HepG2 (cell line): ENCODE results near the gene SMAD2. TPM values are rescaled to one million over a fixed set of nuclear protein-coding genes. Genes with fewer than 3 reads are reported as not detected.

Source experiments
- ATAC-seq: fragments of 200-7000 bp; cut with Tn5 transposase; 3 replicates; pipeline ENCODE4 v1.9.1; 2020; ENCODE audit warnings: mild to moderate bottlenecking, moderate library complexity
- BruUV-seq: library from RNA; stranded (reverse); fragments of 400-500 nt; replicated peaks from 2 replicates; lab custom pipeline; 2021; lab: Mats Ljungman, UMichigan
- CTCF ChIA-PET: fragments of 300-600 bp; formaldehyde crosslinking; extraction: SDS; loops from one replicate; lab custom pipeline; 2021; ENCODE audit warnings: low total read pairs, inconsistent platforms, low intra/inter-chr PET ratio; lab: Yijun Ruan, JAX
- POLR2A ChIA-PET: fragments of 350-600 bp; sonication (Branson Sonifier 250); formaldehyde crosslinking; loops from one replicate; lab custom pipeline; 2020; ENCODE audit warnings: antibody characterized with exemption, inconsistent platforms; lab: Yijun Ruan, JAX
- DNase-seq: peaks from one replicate; pipeline ENCODE4 v3.0.0-alpha.2; 2015; ENCODE audit warnings: low spot score
- FAIRE-seq: peaks from 3 replicates; lab custom pipeline; 2011; peaks lifted over from hg19 to GRCh38; lab: Jason Lieb, UNC
- H2AFZ ChIP-seq: one replicate; pipeline ENCODE4 v1.6.1; 2011; ENCODE audit warnings: low read length, inconsistent platforms
- H3K27ac ChIP-seq: fragments of 300-600 bp; 3 replicates; pipeline ENCODE4 v1.8.0; 2011; ENCODE audit warnings: mixed run types, mild to moderate bottlenecking, mixed read lengths, low read length, inconsistent platforms; ENCODE audit not compliant: insufficient read depth; ENCODE audit errors: extremely low read length
- H3K27me3 ChIP-seq, 2 experiments: fragments of 200-600 bp in 1 of 2; 2 replicates in 1 of 2; 3 replicates in 1 of 2; pipeline versions ENCODE4 v1.6.0 to v1.8.0; 2011; ENCODE audit warnings: low read length in 2 of 2, mild to moderate bottlenecking in 2 of 2, moderate library complexity in 2 of 2, inconsistent platforms in 1 of 2; ENCODE audit not compliant: insufficient read depth in 2 of 2, control insufficient read depth in 1 of 2
- H3K36me3 ChIP-seq, 2 experiments: fragments of 200-600 bp in 1 of 2; replicated peaks in 1 of 2; 2 replicates in 1 of 2; 3 replicates in 1 of 2; pipeline versions ENCODE4 v1.5.1 to v1.8.0; 2011; ENCODE audit warnings: low read length in 2 of 2, inconsistent platforms in 1 of 2; ENCODE audit not compliant: insufficient read depth in 2 of 2, control insufficient read depth in 1 of 2
- H3K4me1 ChIP-seq: 2 replicates; pipeline ENCODE4 v1.5.1; 2012; ENCODE audit warnings: low read length, inconsistent platforms; ENCODE audit not compliant: insufficient read depth
- H3K4me2 ChIP-seq: 2 replicates; pipeline ENCODE4 v1.6.0; 2011; ENCODE audit warnings: low read depth, low read length, inconsistent platforms
- H3K4me3 ChIP-seq, 3 experiments: fragments of 200-600 bp in 1 of 3; sonication (generic), shearing (Covaris generic) in 1 of 3; replicated peaks in 1 of 3; 2 replicates each; pipeline ENCODE4 v1.5.1; 2011 to 2016; ENCODE audit warnings: low read length in 3 of 3, inconsistent platforms in 2 of 3, low read depth in 2 of 3, mild to moderate bottlenecking in 2 of 3, control low read depth in 1 of 3, mixed read lengths in 1 of 3; ENCODE audit not compliant: insufficient read depth in 1 of 3
- H3K79me2 ChIP-seq: one replicate; pipeline ENCODE4 v1.6.1; 2011; ENCODE audit warnings: low read length, inconsistent platforms; ENCODE audit not compliant: insufficient read depth
- H3K9ac ChIP-seq: 2 replicates; pipeline ENCODE4 v1.6.0; 2011; ENCODE audit warnings: mild to moderate bottlenecking, low read depth, low read length, inconsistent platforms; ENCODE audit not compliant: insufficient read depth
- H3K9me3 ChIP-seq: 2 replicates; pipeline ENCODE4 v1.5.1; 2012; ENCODE audit warnings: mild to moderate bottlenecking, low read length
- H4K20me1 ChIP-seq: 2 replicates; pipeline ENCODE4 v1.6.0; 2011; ENCODE audit warnings: inconsistent platforms, mild to moderate bottlenecking, low read length, moderate library complexity; ENCODE audit not compliant: insufficient read depth
- CHD4 ChIP-seq: fragments of 200-600 bp; sonication (generic); IDR thresholded peaks from 2 replicates; pipeline ENCODE4 v1.7.0; 2017; ENCODE audit warnings: mild to moderate bottlenecking, low read length, borderline replicate concordance
- GLI4 ChIP-seq: sonication (generic); formaldehyde crosslinking; IDR thresholded peaks from 2 replicates; pipeline ENCODE4 v1.5.1; 2020; ENCODE audit warnings: missing genetic modification reagents, mild to moderate bottlenecking, moderate library complexity, borderline replicate concordance
- HOXA3 ChIP-seq: sonication (generic); formaldehyde crosslinking; IDR thresholded peaks from 2 replicates; pipeline ENCODE4 v1.5.0; 2020; ENCODE audit warnings: missing genetic modification reagents
- PHF8 ChIP-seq: sonication (generic); formaldehyde crosslinking; IDR thresholded peaks from 2 replicates; pipeline ENCODE4 v1.5.0; 2020; ENCODE audit warnings: missing genetic modification reagents
- POLR2AphosphoS5 ChIP-seq: IDR thresholded peaks from 2 replicates; pipeline ENCODE4 v1.6.1; 2012; ENCODE audit warnings: low read depth, low read length
- SETDB1 ChIP-seq: sonication (generic); formaldehyde crosslinking; IDR thresholded peaks from 2 replicates; pipeline ENCODE4 v1.5.1; 2020; ENCODE audit warnings: missing genetic modification reagents, mild to moderate bottlenecking, borderline replicate concordance
- ZNF160 ChIP-seq: sonication (generic); formaldehyde crosslinking; IDR thresholded peaks from 2 replicates; pipeline ENCODE4 v1.8.0; 2022; ENCODE audit warnings: mild to moderate bottlenecking, inconsistent platforms, missing genetic modification reagents
- ZNF296 ChIP-seq: sonication (generic); formaldehyde crosslinking; conservative IDR thresholded peaks from 2 replicates; pipeline ENCODE4 v1.5.0; 2020; ENCODE audit warnings: mild to moderate bottlenecking, missing genetic modification reagents
- ZNF547 ChIP-seq: sonication (generic); formaldehyde crosslinking; IDR thresholded peaks from 2 replicates; pipeline ENCODE4 v1.5.1; 2020; ENCODE audit warnings: mild to moderate bottlenecking, missing genetic modification reagents
- ZNF746 ChIP-seq: sonication (generic); formaldehyde crosslinking; IDR thresholded peaks from 2 replicates; pipeline ENCODE4 v1.8.0; 2022; ENCODE audit warnings: mild to moderate bottlenecking, missing genetic modification reagents
- ZSCAN25 ChIP-seq: sonication (generic); formaldehyde crosslinking; IDR thresholded peaks from 2 replicates; pipeline ENCODE4 v1.8.0; 2022; ENCODE audit warnings: mild to moderate bottlenecking, missing genetic modification reagents
- WGBS: methylation state at CpG from one replicate; pipeline ENCODE4 v1.1.6; 2017; ENCODE audit warnings: low lambda C conversion rate; 5-methylcytosine and 5-hydroxymethylcytosine counted together
- in situ Hi-C: cut with HindIII; loops from 2 replicates; pipeline ENCODE4 v1.10.0; 2017; ENCODE audit warnings: low pct_unique_long_range_greater_than_20kb; ENCODE audit not compliant: extremely low pct_ligation_motif_present
- intact Hi-C: fragments of 100-400 bp; cut with micrococcal nuclease; formaldehyde crosslinking; loops from one replicate; pipeline ENCODE4 v1.10.0; 2022; ENCODE audit not compliant: unreplicated experiment
- polyA plus RNA-seq, 8 experiments: library from polyadenylated mRNA; depleted of rRNA in 3 of 8; stranded (reverse) in 7 of 8; unstranded in 1 of 8; fragments of >200 nt; fragmentation: Illumina TruSeq in 4 of 8; extraction: Trizol in 4 of 8; gene quantifications; 2 replicates each; pipeline versions ENCODE4 v1.2.1 to v1.2.3, GENCODE V29; 2011 to 2016; ENCODE audit warnings: low read depth in 4 of 8, missing spikeins in 1 of 8, mixed read lengths in 1 of 8; ENCODE audit not compliant: insufficient read depth in 1 of 8
- total RNA-seq, 5 experiments: library from RNA; depleted of rRNA; stranded (reverse); fragments of >200 nt; fragmentation: Illumina TruSeq; extraction: Trizol; gene quantifications; 2 replicates each; pipeline ENCODE4 v1.2.3, GENCODE V29; 2016; ENCODE audit warnings: low read depth in 1 of 5
- TF ChIP-seq, protein P1 (sequence below): sonication (generic); formaldehyde crosslinking; IDR thresholded peaks from 2 replicates; pipeline ENCODE4 v1.5.0; 2020; ENCODE audit warnings: mild to moderate bottlenecking, missing genetic modification reagents
- TF ChIP-seq, protein P2 (sequence below): sonication (generic); formaldehyde crosslinking; IDR thresholded peaks from 2 replicates; pipeline ENCODE4 v1.8.0; 2023; ENCODE audit warnings: mild to moderate bottlenecking, missing genetic modification reagents

SMAD2 gene
- total and polyA plus RNA-seq, 2 of the 13 experiments (the other 11 are each of a cell fraction or from before 2014, with no cell fraction given) = 40.2 to 96.2 TPM

DNA sequence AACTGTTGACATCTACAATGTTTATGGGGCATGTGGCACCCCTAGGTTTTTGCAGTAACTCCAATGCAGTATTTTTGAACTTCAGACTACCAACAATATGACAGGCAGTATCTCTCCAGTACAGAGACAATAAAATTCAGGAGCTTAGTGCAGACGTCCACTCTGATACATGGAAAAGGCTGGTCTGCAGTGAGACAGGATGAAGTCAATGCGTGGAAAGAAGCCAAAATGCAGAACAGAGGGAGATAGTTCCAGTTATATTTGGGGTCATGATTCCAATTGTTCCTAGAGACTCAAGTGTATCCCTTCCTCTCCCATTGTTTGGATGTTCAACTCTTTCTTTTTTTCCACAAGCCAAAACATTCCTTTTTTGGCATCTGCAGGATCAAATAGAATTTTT lies 18.7 kb upstream of the SMAD2 start:
- 0% methylated on average over 2 of the region's 2 CpGs for WGBS
- no peaks in the 10 kb centered on the region for H4K20me1 ChIP-seq
- H3K27ac ChIP-seq = no peak overlapping the region
- no peak overlapping the region for H2AFZ ChIP-seq
- DNase-seq (no peak), ATAC-seq (no peak), FAIRE-seq (no peak)
- in situ Hi-C loops = no loop called here
- ChIA-PET POLR2A (no interaction called here), CTCF (no interaction called here)
- H3K27me3 ChIP-seq = peaks cover 0 to 11% of the 10 kb centered on the region in 2 experiments; a peak in 1 of 5 replicates
- no peak overlapping the region for H3K4me3 ChIP-seq
- no peak overlapping the region for H3K4me2 ChIP-seq
- no peaks in the 10 kb centered on the region for H3K4me1 ChIP-seq
- no peak overlapping the region for H3K9ac ChIP-seq
- BruUV-seq = no TSS peak
- no peaks in the 10 kb centered on the region for H3K9me3 ChIP-seq
- H3K36me3 ChIP-seq = no peaks in the 10 kb centered on the region
- no peak for TF ChIP-seq GLI4 (CRISPR knock-in tag)
- no peak for TF ChIP-seq ZNF547 (CRISPR knock-in tag)
- no peak for TF ChIP-seq ZNF746
- TF ChIP-seq SETDB1 (CRISPR knock-in tag) = no peak
- no peak for TF ChIP-seq POLR2AphosphoS5
- TF ChIP-seq, protein P1, sequence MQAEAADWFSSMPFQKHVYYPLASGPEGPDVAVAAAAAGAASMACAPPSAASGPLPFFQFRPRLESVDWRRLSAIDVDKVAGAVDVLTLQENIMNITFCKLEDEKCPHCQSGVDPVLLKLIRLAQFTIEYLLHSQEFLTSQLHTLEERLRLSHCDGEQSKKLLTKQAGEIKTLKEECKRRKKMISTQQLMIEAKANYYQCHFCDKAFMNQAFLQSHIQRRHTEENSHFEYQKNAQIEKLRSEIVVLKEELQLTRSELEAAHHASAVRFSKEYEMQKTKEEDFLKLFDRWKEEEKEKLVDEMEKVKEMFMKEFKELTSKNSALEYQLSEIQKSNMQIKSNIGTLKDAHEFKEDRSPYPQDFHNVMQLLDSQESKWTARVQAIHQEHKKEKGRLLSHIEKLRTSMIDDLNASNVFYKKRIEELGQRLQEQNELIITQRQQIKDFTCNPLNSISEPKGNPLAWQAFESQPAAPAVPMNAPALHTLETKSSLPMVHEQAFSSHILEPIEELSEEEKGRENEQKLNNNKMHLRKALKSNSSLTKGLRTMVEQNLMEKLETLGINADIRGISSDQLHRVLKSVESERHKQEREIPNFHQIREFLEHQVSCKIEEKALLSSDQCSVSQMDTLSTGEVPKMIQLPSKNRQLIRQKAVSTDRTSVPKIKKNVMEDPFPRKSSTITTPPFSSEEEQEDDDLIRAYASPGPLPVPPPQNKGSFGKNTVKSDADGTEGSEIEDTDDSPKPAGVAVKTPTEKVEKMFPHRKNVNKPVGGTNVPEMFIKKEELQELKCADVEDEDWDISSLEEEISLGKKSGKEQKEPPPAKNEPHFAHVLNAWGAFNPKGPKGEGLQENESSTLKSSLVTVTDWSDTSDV (CRISPR knock-in tag) = no peak
- no peak for TF ChIP-seq ZNF296 (CRISPR knock-in tag)
- no peak for TF ChIP-seq HOXA3 (CRISPR knock-in tag)
- no peak for TF ChIP-seq ZNF160 (CRISPR knock-in tag)
- TF ChIP-seq, protein P2, sequence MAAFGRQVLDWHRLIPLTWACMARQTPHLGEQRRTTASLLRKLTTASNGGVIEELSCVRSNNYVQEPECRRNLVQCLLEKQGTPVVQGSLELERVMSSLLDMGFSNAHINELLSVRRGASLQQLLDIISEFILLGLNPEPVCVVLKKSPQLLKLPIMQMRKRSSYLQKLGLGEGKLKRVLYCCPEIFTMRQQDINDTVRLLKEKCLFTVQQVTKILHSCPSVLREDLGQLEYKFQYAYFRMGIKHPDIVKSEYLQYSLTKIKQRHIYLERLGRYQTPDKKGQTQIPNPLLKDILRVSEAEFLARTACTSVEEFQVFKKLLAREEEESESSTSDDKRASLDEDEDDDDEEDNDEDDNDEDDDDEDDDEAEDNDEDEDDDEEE (CRISPR knock-in tag) = no peak
- TF ChIP-seq PHF8 = no peak
- TF ChIP-seq ZSCAN25 = no peak
- TF ChIP-seq CHD4 = no peak
- TF ChIP-seq, all 625 proteins: peak for 0
- H3K79me2 ChIP-seq = no peaks in the 10 kb centered on the region
- intact Hi-C loops = no loop called here
